Psoas muscle (tissue), 8 donors: ENCODE results near the gene STOML1. TPM values are rescaled to one million over a fixed set of nuclear protein-coding genes. Genes with fewer than 3 reads are reported as not detected.
A peak's percentile ranks its signal among the peaks of the same experiment; 100 is the strongest.
"Not testable (repeated sequence)": the region's sequence is repeated elsewhere in the genome, so short reads cannot be mapped to it uniquely, and the experiment has no call there.

ENCODE experiments used
- ATAC-seq, 4 donors: fragments of 200-7000 bp; cut with Tn5 transposase; one replicate each; pipeline ENCODE4 v1.9.1; 2020; ENCODE audit warnings: moderate library complexity in 3 of 4, mild to moderate bottlenecking in 2 of 4
- DNase-seq, 2 donors: peaks; one replicate each; pipeline ENCODE4 v3.0.0-alpha.2; 2020
- H3K27ac ChIP-seq: fragments of 200-600 bp; one replicate; pipeline ENCODE4 v1.8.0; 2022
- H3K27me3 ChIP-seq, 3 donors: fragments of 200-600 bp in 1 of 3; one replicate each; pipeline versions ENCODE4 v1.6.1 to v1.8.0; 2013 to 2022; ENCODE audit warnings: low read length in 2 of 3, mild to moderate bottlenecking in 2 of 3, moderate library complexity in 1 of 3; ENCODE audit not compliant: insufficient read depth in 3 of 3
- H3K36me3 ChIP-seq, 2 donors: fragments of 200-600 bp in 1 of 2; one replicate each; pipeline versions ENCODE4 v1.6.1 to v1.8.0; 2013 to 2022; ENCODE audit warnings: low read depth in 1 of 2, mild to moderate bottlenecking in 1 of 2, moderate library complexity in 1 of 2; ENCODE audit not compliant: insufficient read depth in 1 of 2
- H3K4me1 ChIP-seq: fragments of 200-600 bp; one replicate; pipeline ENCODE4 v1.8.0; 2022
- H3K4me3 ChIP-seq: fragments of 200-600 bp; one replicate; pipeline ENCODE4 v1.8.0; 2022; ENCODE audit warnings: mild to moderate bottlenecking
- H3K9me3 ChIP-seq: fragments of 200-600 bp; one replicate; pipeline ENCODE4 v1.8.0; 2022
- CTCF ChIP-seq: fragments of 200-600 bp; IDR thresholded peaks from one replicate; pipeline ENCODE4 v1.8.0; 2022; ENCODE audit warnings: antibody characterized with exemption
- WGBS, 3 donors: extraction: QIAGEN DNeasy Blood & Tissue Kit; methylation state at CpG; one replicate each; pipeline versions ENCODE4 v1.1.6 to v1.1.7; 2013; 5-methylcytosine and 5-hydroxymethylcytosine counted together
- intact Hi-C, 2 donors: fragments of 100-400 bp; cut with DNase I; formaldehyde crosslinking; loops; one replicate each; pipeline versions ENCODE4 v1.11.0 to v1.14.2; 2022
- polyA plus RNA-seq, 3 donors: library from polyadenylated mRNA; stranded (reverse); fragments of 200-250 nt; gene quantifications; one replicate each; pipeline ENCODE4 v1.2.3, GENCODE V29; 2013
- total RNA-seq, 4 donors: library from RNA; stranded (reverse); fragmentation: NEBNext Ultra II Directional in 2 of 4; extraction: Animal tissue kit (Norgen Biotek cat#: 25700) in 2 of 4; gene quantifications; one replicate each; pipeline versions ENCODE4 v1.2.1 to v1.2.4, GENCODE V29; 2021 to 2023
- donor health status: healthy with polysubstance abuse.
- donor health status: DM: no; HTN: no; CAD: no; lungs with moderate emphysema.
- donor health status: Bipolar disorder and iron deficiency.
- donor health status: healthy.
- donor health status: DM: yes; HTN: yes; CAD: no.
- donor health status: DM: no; HTN: no; CAD: no.
- donor health status: DM: no; HTN: no; CAD: no.
- donor health status: DM: yes; HTN: yes; CAD: no.

Gene STOML1
- total and polyA plus RNA-seq, 7 donors: 18.3 to 34.4 (median 24.4) TPM

GRCh38 chr15:73978896-73979295 is 13.2 kb downstream of the STOML1 start:
- Histone ChIP-seq H3K4me3 (no peak overlapping the region), H3K36me3 (peaks cover 0 to 5% of the 10 kb centered on the region in 2 donors), H3K9me3 (no peaks in the 10 kb centered on the region), H3K27me3 (no peaks in the 10 kb centered on the region), H3K4me1 (peaks cover 31% of the 10 kb centered on the region), H3K27ac (no peak overlapping the region)
- no peak for ATAC-seq
- whole genome bisulfite sequencing, 3 donors: 45 to 75% (median 64%) methylated on average over 3 of the region's 3 CpGs
- TF ChIP-seq CTCF: no peak
- intact Hi-C loops: loop anchor here in 1 of 2 donors (10.0 kb wide), 1 partner anchor 346 kb away; no protein-coding TSS in a partner anchor
- DNase-seq: no peak

DNA sequence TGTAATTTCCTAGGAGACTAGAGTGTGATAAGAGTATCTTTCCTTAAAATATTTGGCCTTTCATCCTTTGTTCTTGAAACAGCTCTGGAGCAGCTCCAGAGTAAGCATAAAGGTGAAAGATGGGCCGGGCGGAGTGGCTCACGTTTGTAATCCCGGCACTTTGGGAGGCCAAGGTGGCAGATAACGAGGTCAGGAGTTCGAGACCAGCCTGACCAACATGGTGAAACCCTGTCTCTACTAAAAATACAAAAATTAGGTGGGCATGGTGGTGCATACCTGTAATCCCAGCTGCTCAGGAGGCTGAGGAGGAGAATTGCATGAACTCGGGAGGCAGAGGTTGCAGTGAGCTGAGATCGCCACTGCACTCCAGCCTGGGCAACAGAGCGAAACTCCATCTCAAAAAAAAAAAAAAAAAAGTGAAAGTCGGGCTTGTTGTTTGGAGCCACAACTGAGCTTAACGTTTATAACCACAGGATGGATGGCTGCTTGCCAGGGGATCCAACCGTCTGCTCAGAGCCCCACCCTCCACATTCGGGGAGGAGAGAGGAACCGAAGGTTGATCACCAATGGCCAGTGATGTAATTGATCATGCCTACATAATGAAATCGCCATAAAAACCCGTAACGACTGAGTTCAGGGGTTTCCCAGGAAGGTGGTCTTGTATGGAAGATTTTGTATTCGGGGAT is 16.5 kb downstream of the STOML1 start:
- H3K36me3 ChIP-seq, DNase-seq, H3K27me3 ChIP-seq, H3K4me1 ChIP-seq, H3K27ac ChIP-seq, ATAC-seq, H3K4me3 ChIP-seq, H3K9me3 ChIP-seq: not testable (repeated sequence)
- 54 to 57% (median 57%) methylated on average over 18 of the region's 18 CpGs for WGBS, 3 donors
- intact Hi-C loops: loop anchor here in 1 of 2 donors (10.0 kb wide), 1 partner anchor 349 kb away; no protein-coding TSS in a partner anchor

GRCh38 chr15:73973683-73974200 is 18.4 kb downstream of the STOML1 start:
- H3K36me3 ChIP-seq, H3K27me3 ChIP-seq, H3K9me3 ChIP-seq, H3K27ac ChIP-seq, H3K4me1 ChIP-seq, DNase-seq: not testable (repeated sequence)
- H3K4me3 ChIP-seq: peak overlapping the region; percentile 32
- 81 to 87% (median 84%) methylated on average over 21 to 39 of the region's 39 CpGs for WGBS, 3 donors
- ATAC-seq: peak in 1 of 4 donors; percentile 9
- intact Hi-C loops: loop anchor here (2.0 to 10.0 kb wide), 3 partner anchors 63 to 351 kb away; no protein-coding TSS in a partner anchor

DNA sequence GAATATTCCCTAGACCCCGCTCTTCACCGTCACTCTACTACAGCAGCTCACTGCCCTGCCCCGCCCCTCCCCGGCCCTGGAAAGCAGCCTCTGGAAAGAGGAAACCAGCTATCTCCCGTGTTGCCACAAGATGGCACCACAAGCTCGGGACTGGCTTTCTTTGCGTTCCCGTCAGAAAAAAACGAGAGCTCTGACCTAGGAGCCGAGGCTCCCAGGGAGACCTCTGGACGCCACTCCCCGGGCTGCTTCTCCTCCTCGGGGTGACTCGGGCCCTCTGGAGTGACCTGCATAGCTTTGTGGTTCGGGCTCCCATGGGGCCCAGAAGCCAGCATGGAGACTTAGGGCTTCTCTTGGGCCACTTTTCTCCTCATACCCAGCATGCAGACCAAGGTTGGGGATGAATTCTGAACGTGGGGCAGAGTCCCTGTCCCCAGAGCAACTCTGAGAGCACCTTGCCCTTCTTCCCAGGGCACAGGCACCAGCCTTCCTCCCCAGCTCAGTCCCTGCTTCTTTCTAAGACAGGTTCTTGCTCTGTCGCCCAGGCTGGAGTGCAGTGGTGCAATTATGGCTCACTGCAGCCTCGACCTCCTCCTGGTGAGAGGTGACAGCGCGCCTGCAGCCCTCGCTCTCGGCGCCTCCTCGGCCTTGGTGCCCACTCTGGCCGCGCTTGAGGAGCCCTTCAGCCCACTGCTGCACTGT is 19.0 kb downstream of the STOML1 start:
- no peaks in the 10 kb centered on the region for H3K4me1 ChIP-seq
- 26 to 31% (median 30%) methylated on average over 26 of the region's 26 CpGs for WGBS, 3 donors
- H3K9me3 ChIP-seq: no peaks in the 10 kb centered on the region
- H3K27ac ChIP-seq: no peak overlapping the region
- intact Hi-C loops: loop anchor here (2.0 to 10.0 kb wide), 3 partner anchors 64 to 352 kb away; no protein-coding TSS in a partner anchor
- peak; percentile 77 for TF ChIP-seq CTCF
- ATAC-seq: peak; percentile 90 to 98 (median 94)
- DNase-seq: peak; percentile 86 to 90
- H3K4me3 ChIP-seq: peak overlapping the region; percentile 32
- H3K27me3 ChIP-seq: no peaks in the 10 kb centered on the region
- no peaks in the 10 kb centered on the region for H3K36me3 ChIP-seq

DNA sequence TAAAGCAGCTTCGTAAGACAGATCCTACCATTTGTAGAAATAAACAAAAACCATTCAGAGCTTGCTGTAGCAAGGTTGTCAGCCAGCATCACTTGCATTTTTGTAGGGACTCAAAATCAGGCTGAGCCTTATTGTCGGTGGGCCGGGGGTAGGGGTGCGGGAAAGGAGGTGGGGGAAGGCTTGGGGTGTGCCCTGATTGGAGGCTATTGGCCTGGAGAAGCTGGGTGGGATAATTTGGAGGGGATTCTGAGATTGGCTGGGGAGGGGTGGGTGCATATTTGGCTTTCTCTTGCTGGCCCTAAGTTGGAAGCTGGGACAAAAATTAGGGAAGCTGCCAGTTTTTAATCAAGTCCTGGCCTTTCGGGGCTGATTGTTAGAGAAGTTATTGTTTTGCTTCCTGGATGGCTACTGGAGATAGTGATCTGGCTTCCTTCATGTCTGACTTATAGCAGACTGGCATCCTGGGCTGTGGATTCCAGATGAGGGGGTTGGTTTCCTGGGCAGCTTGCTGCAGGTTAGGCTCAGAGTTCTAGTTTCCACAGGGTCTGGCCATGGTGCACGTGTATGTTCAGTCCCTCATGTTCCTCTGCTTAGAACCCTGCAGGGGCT is 22.8 kb downstream of the STOML1 start:
- ATAC-seq: no peak
- intact Hi-C loops: loop anchor here in 1 of 2 donors (5.0 kb wide), 2 partner anchors 68 to 343 kb away; no protein-coding TSS in a partner anchor
- no peak for TF ChIP-seq CTCF
- Histone ChIP-seq H3K9me3 (no peaks in the 10 kb centered on the region), H3K27ac (no peak overlapping the region), H3K27me3 (no peaks in the 10 kb centered on the region), H3K36me3 (no peaks in the 10 kb centered on the region), H3K4me1 (no peaks in the 10 kb centered on the region), H3K4me3 (no peak overlapping the region)
- no peak for DNase-seq
- WGBS, 3 donors: 79 to 84% (median 81%) methylated on average over 6 of the region's 6 CpGs
